Mucosa of rectum (tissue), 2 donors: ENCODE data around the gene URI1.

Source experiments
- H3K27ac ChIP-seq, 2 donors: one replicate each; pipeline ENCODE4 v1.7.0; 2013; ENCODE audit warnings: inconsistent platforms in 2 of 2, low read depth in 2 of 2, low read length in 2 of 2
- H3K27me3 ChIP-seq, 2 donors: one replicate each; pipeline ENCODE4 v1.7.0; 2013; ENCODE audit warnings: low read length in 2 of 2; ENCODE audit not compliant: control insufficient read depth in 2 of 2, insufficient read depth in 2 of 2
- H3K36me3 ChIP-seq, 2 donors: one replicate each; pipeline ENCODE4 v1.7.0; 2013; ENCODE audit warnings: low read length in 2 of 2; ENCODE audit not compliant: control insufficient read depth in 2 of 2, insufficient read depth in 2 of 2
- H3K4me1 ChIP-seq, 2 donors: one replicate each; pipeline ENCODE4 v1.7.0; 2013; ENCODE audit warnings: low read length in 2 of 2, mild to moderate bottlenecking in 1 of 2; ENCODE audit not compliant: control insufficient read depth in 2 of 2, insufficient read depth in 2 of 2
- H3K4me3 ChIP-seq, 2 donors: one replicate each; pipeline ENCODE4 v1.7.0; 2013; ENCODE audit warnings: low read length in 2 of 2
- H3K9ac ChIP-seq, 2 donors: one replicate each; pipeline ENCODE4 v1.7.0; 2013; ENCODE audit warnings: low read length in 2 of 2, low read depth in 1 of 2, mild to moderate bottlenecking in 1 of 2
- H3K9me3 ChIP-seq, 2 donors: one replicate each; pipeline ENCODE4 v1.7.0; 2013; ENCODE audit warnings: low read length in 2 of 2; ENCODE audit not compliant: control insufficient read depth in 2 of 2
- donor health status: healthy.
- donor health status: Normal muscosa, but diverticular disease.

URI1 gene

GRCh38 chr19:30062065-30062906, 120.2 kb downstream of the URI1 start:
- no peaks in the 10 kb centered on the region for H3K9me3 ChIP-seq
- no peak overlapping the region for H3K27ac ChIP-seq
- H3K4me1 ChIP-seq, result no peaks in the 10 kb centered on the region
- H3K4me3 ChIP-seq, result no peak overlapping the region
- H3K27me3 ChIP-seq, result peaks cover 0 to 4% of the 10 kb centered on the region in 2 donors
- H3K36me3 ChIP-seq, result no peaks in the 10 kb centered on the region
- no peak overlapping the region for H3K9ac ChIP-seq

- no peak overlapping the region for H3K27ac ChIP-seq
- no peaks in the 10 kb centered on the region for H3K36me3 ChIP-seq
- H3K4me3 ChIP-seq, result no peak overlapping the region
- no peaks in the 10 kb centered on the region for H3K9me3 ChIP-seq
- no peaks in the 10 kb centered on the region for H3K4me1 ChIP-seq
- no peak overlapping the region for H3K9ac ChIP-seq
- peaks cover 0 to 4% of the 10 kb centered on the region in 2 donors for H3K27me3 ChIP-seq
Measured at GRCh38 chr19:30062907-30063649, 121.0 kb downstream of the URI1 start.

DNA sequence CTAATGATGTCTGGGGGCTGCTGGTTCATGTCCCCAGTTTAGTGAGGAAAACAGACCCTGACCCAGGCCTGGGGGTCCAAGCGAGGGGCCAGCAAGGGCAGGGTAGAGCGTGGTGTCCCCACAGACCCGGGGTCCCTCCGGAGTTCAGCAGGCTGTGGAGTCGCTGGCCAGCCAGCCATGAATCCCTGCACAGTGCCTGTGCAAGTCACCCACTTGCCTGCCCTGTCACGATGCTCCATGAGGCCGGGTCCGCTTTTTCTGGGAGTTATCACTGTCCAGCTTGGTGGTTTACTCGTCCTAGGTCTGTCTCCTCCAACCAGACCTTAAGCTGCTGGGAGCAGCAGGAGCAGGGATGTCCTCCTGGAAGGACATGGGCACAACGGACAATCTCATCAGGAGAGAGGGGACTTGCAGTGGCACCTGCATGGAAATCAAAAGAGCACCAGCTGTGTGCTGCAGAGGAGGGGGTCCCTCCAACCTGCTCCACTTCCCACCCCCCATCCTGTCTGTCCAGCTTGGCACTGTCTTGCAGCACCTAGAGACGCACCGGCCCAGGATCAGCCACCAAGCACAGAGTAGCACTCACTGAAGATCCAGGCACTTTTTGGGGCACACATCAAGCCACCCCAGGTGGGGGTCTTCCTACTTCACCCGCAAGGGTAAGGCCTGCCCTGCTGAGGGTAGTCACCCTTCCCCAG, 121.8 kb downstream of the URI1 start:
- Histone ChIP-seq H3K4me3 (no peak overlapping the region), H3K27ac (no peak overlapping the region), H3K4me1 (no peaks in the 10 kb centered on the region), H3K9me3 (no peaks in the 10 kb centered on the region), H3K9ac (no peak overlapping the region), H3K27me3 (peaks cover 0 to 4% of the 10 kb centered on the region in 2 donors), H3K36me3 (no peaks in the 10 kb centered on the region)

- Histone ChIP-seq H3K27me3 (peaks cover 0 to 4% of the 10 kb centered on the region in 2 donors), H3K4me1 (no peaks in the 10 kb centered on the region), H3K9ac (no peak overlapping the region), H3K27ac (no peak overlapping the region), H3K4me3 (no peak overlapping the region), H3K36me3 (no peaks in the 10 kb centered on the region), H3K9me3 (no peaks in the 10 kb centered on the region)
Measured at GRCh38 chr19:30064348-30064699, 122.3 kb downstream of the URI1 start.

DNA sequence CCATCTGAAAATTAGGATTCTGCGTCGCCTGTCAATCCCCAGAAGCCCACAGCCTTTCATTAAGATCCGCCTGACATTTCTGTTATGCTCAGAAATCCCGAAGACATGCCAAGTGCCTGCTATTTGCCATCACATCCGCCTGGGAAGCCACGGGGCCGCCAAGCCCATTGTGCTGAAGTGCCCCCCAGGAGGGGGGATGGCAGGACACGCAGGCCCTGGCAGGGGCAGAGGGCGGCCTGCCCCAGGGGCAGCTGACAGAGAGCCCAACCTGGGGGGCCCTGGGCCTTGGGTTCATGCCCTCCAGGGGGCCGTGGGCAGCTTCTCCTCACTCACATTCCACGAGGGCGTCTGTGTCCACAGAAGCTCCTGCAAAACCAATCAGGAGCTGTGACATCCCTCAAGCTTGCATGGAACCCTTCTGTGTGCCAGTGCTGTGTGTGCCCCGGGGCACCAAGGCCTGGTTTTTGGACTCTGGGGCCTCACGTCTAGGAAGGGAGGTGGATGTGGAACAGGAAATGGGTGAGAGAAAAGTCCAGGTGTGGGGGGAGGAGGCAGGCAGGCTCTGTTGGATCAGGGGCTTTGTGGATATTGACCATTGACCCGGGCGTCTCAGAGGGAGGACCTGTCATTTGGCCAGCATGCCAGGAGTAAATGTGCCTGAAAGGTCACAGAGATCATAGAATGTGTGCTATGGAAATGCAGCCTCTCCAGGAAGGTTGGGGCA, 122.9 kb downstream of the URI1 start:
- peaks cover 0 to 4% of the 10 kb centered on the region in 2 donors for H3K27me3 ChIP-seq
- H3K9ac ChIP-seq, result no peak overlapping the region
- no peaks in the 10 kb centered on the region for H3K4me1 ChIP-seq
- no peak overlapping the region for H3K4me3 ChIP-seq
- H3K9me3 ChIP-seq, result no peaks in the 10 kb centered on the region
- no peaks in the 10 kb centered on the region for H3K36me3 ChIP-seq
- H3K27ac ChIP-seq, result no peak overlapping the region

- Histone ChIP-seq H3K9me3 (no peaks in the 10 kb centered on the region), H3K9ac (no peak overlapping the region), H3K4me3 (no peak overlapping the region), H3K4me1 (no peaks in the 10 kb centered on the region), H3K27ac (no peak overlapping the region), H3K36me3 (no peaks in the 10 kb centered on the region), H3K27me3 (peaks cover 0 to 4% of the 10 kb centered on the region in 2 donors)
Measured at GRCh38 chr19:30065680-30066606, 123.9 kb downstream of the URI1 start.
